Measurements from ENCODE around the gene ACCS.

The ACCS gene

GRCh38 chr11:44133335-44133946, 67.4 kb downstream of the ACCS start:
- peak in 2 of 56 donors; percentile 13 to 29 for DNase-seq

Data from amygdala (tissue), 56 donors.